Ramos (cell line): ENCODE data around the gene FREM1.

Experiments
- in situ Hi-C: fragments of 300-500 bp; cut with MboI; formaldehyde crosslinking; loops from one replicate; pipeline ENCODE4 v1.14.3; 2022; ENCODE audit warnings: low sequenced_read_pairs; ENCODE audit not compliant: unreplicated experiment

The FREM1 gene

GRCh38 chr9:14881006-14881405, 29.2 kb downstream of the FREM1 start:
- in situ Hi-C loops, result no loop called here

GRCh38 chr9:14870090-14870489, 40.1 kb downstream of the FREM1 start:
- in situ Hi-C loops, result no loop called here

- in situ Hi-C loops, result no loop called here
Observed at GRCh38 chr9:14869671-14870070, 40.6 kb downstream of the FREM1 start.

- in situ Hi-C loops, result no loop called here
Observed at GRCh38 chr9:14868772-14869583, 41.2 kb downstream of the FREM1 start.

- in situ Hi-C loops, result no loop called here
Observed at GRCh38 chr9:14868418-14868771, 41.8 kb downstream of the FREM1 start.

- in situ Hi-C loops, result no loop called here
Observed at GRCh38 chr9:14866200-14866749, 44.0 kb downstream of the FREM1 start.

- in situ Hi-C loops, result no loop called here
Observed at GRCh38 chr9:14864309-14864708, 45.9 kb downstream of the FREM1 start.

GRCh38 chr9:14863402-14863801, 46.8 kb downstream of the FREM1 start:
- in situ Hi-C loops, result no loop called here

GRCh38 chr9:14857449-14858305, 52.6 kb downstream of the FREM1 start:
- in situ Hi-C loops, result no loop called here

- in situ Hi-C loops, result no loop called here
Observed at GRCh38 chr9:14849851-14850250, 60.4 kb downstream of the FREM1 start.

- in situ Hi-C loops, result no loop called here
Observed at GRCh38 chr9:14849296-14849695, 60.9 kb downstream of the FREM1 start.

- in situ Hi-C loops, result no loop called here
Observed at GRCh38 chr9:14846871-14847311, 63.3 kb downstream of the FREM1 start.

GRCh38 chr9:14843163-14843562, 67.1 kb downstream of the FREM1 start:
- in situ Hi-C loops, result no loop called here

GRCh38 chr9:14842269-14842668, 68.0 kb downstream of the FREM1 start:
- in situ Hi-C loops, result no loop called here

- in situ Hi-C loops, result no loop called here
Observed at GRCh38 chr9:14838701-14839100, 71.5 kb downstream of the FREM1 start.

GRCh38 chr9:14836885-14837284, 73.3 kb downstream of the FREM1 start:
- in situ Hi-C loops, result no loop called here

GRCh38 chr9:14831661-14832060, 78.6 kb downstream of the FREM1 start:
- in situ Hi-C loops, result no loop called here

GRCh38 chr9:14831074-14831473, 79.2 kb downstream of the FREM1 start:
- in situ Hi-C loops, result no loop called here

GRCh38 chr9:14830057-14830456, 80.2 kb downstream of the FREM1 start:
- in situ Hi-C loops, result no loop called here

GRCh38 chr9:14829204-14829603, 81.0 kb downstream of the FREM1 start:
- in situ Hi-C loops, result no loop called here

GRCh38 chr9:14827805-14828204, 82.4 kb downstream of the FREM1 start:
- in situ Hi-C loops, result no loop called here
